HepG2 (cell line): ENCODE measurements around the gene CKAP2L. TPM values are rescaled to one million over a fixed set of nuclear protein-coding genes. Genes with fewer than 3 reads are reported as not detected.

Experiments
- IRF2 ChIP-seq: IDR thresholded peaks from 2 replicates; pipeline ENCODE4 v1.6.1; 2018; ENCODE audit warnings: missing genetic modification reagents, missing compliant biosample characterization
- KAT7 ChIP-seq: IDR thresholded peaks from 2 replicates; pipeline ENCODE4 v1.6.1; 2018; ENCODE audit warnings: borderline replicate concordance, missing compliant biosample characterization
- NBN ChIP-seq: fragments of 450-650 bp; conservative IDR thresholded peaks from 2 replicates; pipeline ENCODE4 v1.6.1; 2017
- ONECUT2 ChIP-seq: sonication (generic); formaldehyde crosslinking; IDR thresholded peaks from 2 replicates; pipeline ENCODE4 v1.4.0; 2020; ENCODE audit warnings: missing genetic modification reagents
- RXRA ChIP-seq: sonication (generic); formaldehyde crosslinking; IDR thresholded peaks from 2 replicates; pipeline ENCODE4 v1.5.1; 2020; ENCODE audit warnings: missing genetic modification reagents
- TARDBP ChIP-seq: sonication (generic); formaldehyde crosslinking; IDR thresholded peaks from 2 replicates; pipeline ENCODE4 v1.8.0; 2022; ENCODE audit warnings: mild to moderate bottlenecking, missing genetic modification reagents
- ZNF230 ChIP-seq: sonication (generic); formaldehyde crosslinking; IDR thresholded peaks from 2 replicates; pipeline ENCODE4 v1.4.0; 2020; ENCODE audit warnings: mild to moderate bottlenecking, missing genetic modification reagents
- ZNF34 ChIP-seq: sonication (generic); formaldehyde crosslinking; IDR thresholded peaks from 2 replicates; pipeline ENCODE4 v1.4.0; 2020; ENCODE audit warnings: mild to moderate bottlenecking, missing genetic modification reagents, borderline replicate concordance
- polyA plus RNA-seq, 8 experiments: library from polyadenylated mRNA; depleted of rRNA in 3 of 8; stranded (reverse) in 7 of 8; unstranded in 1 of 8; fragments of >200 nt; fragmentation: Illumina TruSeq in 4 of 8; extraction: Trizol in 4 of 8; gene quantifications; 2 replicates each; pipeline versions ENCODE4 v1.2.1 to v1.2.3, GENCODE V29; 2011 to 2016; ENCODE audit warnings: low read depth in 4 of 8, missing spikeins in 1 of 8, mixed read lengths in 1 of 8; ENCODE audit not compliant: insufficient read depth in 1 of 8
- total RNA-seq, 5 experiments: library from RNA; depleted of rRNA; stranded (reverse); fragments of >200 nt; fragmentation: Illumina TruSeq; extraction: Trizol; gene quantifications; 2 replicates each; pipeline ENCODE4 v1.2.3, GENCODE V29; 2016; ENCODE audit warnings: low read depth in 1 of 5
- TF ChIP-seq, protein P1 (sequence below): sonication (generic); formaldehyde crosslinking; IDR thresholded peaks from 2 replicates; pipeline ENCODE4 v1.9.0; 2021; ENCODE audit warnings: missing genetic modification reagents, borderline replicate concordance
- TF ChIP-seq, protein P2 (sequence below): fragments of 450-650 bp; IDR thresholded peaks from 2 replicates; pipeline ENCODE4 v1.6.1; 2017
- TF ChIP-seq, protein P3 (sequence below): sonication (generic); formaldehyde crosslinking; IDR thresholded peaks from one replicate; pipeline ENCODE4 v1.5.1; 2020; ENCODE audit warnings: mild to moderate bottlenecking, missing genetic modification reagents; ENCODE audit errors: not compliant biosample characterization
- TF ChIP-seq, protein P4 (sequence below), 2 experiments: sonication (generic) in 1 of 2; formaldehyde crosslinking in 1 of 2; IDR thresholded peaks; 2 replicates each; pipeline versions ENCODE4 v1.4.0 to v1.6.1; 2018 to 2020; ENCODE audit warnings: missing genetic modification reagents in 2 of 2, borderline replicate concordance in 1 of 2, low read depth in 1 of 2, mild to moderate bottlenecking in 1 of 2, missing biosample characterization in 1 of 2

Gene CKAP2L
- total and polyA plus RNA-seq, 2 of the 13 experiments (the other 11 are each of a cell fraction or from before 2014, with no cell fraction given), result 7.1 to 9.5 TPM

DNA sequence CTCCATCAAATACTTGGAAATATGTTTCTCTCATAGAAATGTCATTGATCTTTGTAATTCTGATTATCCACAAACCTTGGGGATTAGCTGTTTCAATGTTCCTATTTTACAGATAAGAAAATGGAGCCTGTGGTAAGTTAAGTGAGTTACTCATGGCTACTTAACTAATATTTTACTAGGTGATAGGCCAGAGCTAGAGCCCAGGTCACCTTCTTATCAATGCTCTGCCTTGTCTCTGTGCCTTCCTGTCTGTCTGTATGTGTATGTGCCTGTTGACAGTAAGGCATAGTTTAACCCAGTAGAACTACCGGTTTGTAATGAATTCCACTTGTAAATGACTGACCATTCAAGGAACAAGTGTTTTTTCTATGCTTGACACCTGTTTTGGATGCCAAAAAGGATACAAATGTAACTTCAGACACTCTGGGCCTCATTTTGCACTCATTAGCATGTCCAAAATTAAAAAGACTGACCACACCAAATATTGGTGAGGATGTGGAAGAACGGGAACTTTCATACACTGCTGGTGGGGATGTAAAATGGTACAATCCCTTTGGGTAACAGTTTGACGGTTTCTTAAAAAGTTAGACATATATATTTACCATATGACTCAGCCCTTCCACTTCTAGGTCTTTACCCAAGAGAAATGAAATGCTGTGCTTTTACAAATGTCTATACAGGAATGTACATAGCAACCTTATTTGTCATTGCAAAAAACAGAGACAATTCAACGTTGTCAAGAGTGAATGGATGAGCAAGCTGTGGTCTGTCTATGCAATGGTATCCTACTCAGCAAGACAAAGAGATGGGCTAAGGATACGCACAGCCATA lies 39.5 kb upstream of the CKAP2L start (continued):
- TF ChIP-seq, protein P1, sequence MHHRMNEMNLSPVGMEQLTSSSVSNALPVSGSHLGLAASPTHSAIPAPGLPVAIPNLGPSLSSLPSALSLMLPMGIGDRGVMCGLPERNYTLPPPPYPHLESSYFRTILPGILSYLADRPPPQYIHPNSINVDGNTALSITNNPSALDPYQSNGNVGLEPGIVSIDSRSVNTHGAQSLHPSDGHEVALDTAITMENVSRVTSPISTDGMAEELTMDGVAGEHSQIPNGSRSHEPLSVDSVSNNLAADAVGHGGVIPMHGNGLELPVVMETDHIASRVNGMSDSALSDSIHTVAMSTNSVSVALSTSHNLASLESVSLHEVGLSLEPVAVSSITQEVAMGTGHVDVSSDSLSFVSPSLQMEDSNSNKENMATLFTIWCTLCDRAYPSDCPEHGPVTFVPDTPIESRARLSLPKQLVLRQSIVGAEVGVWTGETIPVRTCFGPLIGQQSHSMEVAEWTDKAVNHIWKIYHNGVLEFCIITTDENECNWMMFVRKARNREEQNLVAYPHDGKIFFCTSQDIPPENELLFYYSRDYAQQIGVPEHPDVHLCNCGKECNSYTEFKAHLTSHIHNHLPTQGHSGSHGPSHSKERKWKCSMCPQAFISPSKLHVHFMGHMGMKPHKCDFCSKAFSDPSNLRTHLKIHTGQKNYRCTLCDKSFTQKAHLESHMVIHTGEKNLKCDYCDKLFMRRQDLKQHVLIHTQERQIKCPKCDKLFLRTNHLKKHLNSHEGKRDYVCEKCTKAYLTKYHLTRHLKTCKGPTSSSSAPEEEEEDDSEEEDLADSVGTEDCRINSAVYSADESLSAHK (CRISPR knock-in tag), result no peak
- TF ChIP-seq RXRA (CRISPR knock-in tag) (peak; percentile 72; the same call in 1 of the 2 replicates), NBN (no peak), IRF2 (CRISPR knock-in tag) (no peak), TARDBP (CRISPR knock-in tag) (peak; percentile 56; the same call in 1 of the 2 replicates), ZNF230 (CRISPR knock-in tag) (no peak), ONECUT2 (CRISPR knock-in tag) (no peak), KAT7 (no peak), ZNF34 (CRISPR knock-in tag) (no peak)
- TF ChIP-seq, protein P2, sequence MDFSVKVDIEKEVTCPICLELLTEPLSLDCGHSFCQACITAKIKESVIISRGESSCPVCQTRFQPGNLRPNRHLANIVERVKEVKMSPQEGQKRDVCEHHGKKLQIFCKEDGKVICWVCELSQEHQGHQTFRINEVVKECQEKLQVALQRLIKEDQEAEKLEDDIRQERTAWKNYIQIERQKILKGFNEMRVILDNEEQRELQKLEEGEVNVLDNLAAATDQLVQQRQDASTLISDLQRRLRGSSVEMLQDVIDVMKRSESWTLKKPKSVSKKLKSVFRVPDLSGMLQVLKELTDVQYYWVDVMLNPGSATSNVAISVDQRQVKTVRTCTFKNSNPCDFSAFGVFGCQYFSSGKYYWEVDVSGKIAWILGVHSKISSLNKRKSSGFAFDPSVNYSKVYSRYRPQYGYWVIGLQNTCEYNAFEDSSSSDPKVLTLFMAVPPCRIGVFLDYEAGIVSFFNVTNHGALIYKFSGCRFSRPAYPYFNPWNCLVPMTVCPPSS, result no peak
- TF ChIP-seq, protein P3, sequence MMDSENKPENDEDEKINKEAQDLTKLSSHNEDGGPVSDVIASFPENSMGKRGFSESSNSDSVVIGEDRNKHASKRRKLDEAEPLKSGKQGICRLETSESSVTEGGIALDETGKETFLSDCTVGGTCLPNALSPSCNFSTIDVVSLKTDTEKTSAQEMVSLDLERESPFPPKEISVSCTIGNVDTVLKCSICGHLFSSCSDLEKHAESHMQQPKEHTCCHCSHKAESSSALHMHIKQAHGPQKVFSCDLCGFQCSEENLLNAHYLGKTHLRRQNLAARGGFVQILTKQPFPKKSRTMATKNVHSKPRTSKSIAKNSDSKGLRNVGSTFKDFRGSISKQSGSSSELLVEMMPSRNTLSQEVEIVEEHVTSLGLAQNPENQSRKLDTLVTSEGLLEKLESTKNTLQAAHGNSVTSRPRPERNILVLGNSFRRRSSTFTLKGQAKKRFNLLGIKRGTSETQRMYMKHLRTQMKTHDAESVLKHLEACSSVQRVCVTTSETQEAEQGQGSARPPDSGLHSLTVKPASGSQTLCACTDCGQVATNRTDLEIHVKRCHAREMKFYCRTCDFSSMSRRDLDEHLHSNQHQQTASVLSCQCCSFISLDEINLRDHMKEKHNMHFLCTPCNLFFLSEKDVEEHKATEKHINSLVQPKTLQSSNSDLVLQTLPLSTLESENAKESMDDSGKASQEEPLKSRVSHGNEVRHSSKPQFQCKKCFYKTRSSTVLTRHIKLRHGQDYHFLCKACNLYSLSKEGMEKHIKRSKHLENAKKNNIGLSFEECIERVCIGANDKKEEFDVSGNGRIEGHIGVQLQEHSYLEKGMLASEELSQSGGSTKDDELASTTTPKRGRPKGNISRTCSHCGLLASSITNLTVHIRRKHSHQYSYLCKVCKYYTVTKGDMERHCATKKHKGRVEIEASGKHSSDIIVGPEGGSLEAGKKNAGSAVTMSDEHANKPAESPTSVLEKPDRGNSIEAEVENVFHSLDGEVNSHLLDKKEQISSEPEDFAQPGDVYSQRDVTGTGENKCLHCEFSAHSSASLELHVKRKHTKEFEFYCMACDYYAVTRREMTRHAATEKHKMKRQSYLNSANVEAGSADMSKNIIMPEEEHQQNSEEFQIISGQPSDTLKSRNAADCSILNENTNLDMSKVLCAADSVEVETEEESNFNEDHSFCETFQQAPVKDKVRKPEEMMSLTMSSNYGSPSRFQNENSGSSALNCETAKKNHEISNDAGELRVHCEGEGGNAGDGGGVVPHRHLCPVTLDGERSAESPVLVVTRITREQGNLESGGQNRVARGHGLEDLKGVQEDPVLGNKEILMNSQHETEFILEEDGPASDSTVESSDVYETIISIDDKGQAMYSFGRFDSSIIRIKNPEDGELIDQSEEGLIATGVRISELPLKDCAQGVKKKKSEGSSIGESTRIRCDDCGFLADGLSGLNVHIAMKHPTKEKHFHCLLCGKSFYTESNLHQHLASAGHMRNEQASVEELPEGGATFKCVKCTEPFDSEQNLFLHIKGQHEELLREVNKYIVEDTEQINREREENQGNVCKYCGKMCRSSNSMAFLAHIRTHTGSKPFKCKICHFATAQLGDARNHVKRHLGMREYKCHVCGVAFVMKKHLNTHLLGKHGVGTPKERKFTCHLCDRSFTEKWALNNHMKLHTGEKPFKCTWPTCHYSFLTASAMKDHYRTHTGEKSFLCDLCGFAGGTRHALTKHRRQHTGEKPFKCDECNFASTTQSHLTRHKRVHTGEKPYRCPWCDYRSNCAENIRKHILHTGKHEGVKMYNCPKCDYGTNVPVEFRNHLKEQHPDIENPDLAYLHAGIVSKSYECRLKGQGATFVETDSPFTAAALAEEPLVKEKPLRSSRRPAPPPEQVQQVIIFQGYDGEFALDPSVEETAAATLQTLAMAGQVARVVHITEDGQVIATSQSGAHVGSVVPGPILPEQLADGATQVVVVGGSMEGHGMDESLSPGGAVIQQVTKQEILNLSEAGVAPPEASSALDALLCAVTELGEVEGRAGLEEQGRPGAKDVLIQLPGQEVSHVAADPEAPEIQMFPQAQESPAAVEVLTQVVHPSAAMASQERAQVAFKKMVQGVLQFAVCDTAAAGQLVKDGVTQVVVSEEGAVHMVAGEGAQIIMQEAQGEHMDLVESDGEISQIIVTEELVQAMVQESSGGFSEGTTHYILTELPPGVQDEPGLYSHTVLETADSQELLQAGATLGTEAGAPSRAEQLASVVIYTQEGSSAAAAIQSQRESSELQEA (CRISPR knock-in tag), result no peak
- TF ChIP-seq, protein P4, sequence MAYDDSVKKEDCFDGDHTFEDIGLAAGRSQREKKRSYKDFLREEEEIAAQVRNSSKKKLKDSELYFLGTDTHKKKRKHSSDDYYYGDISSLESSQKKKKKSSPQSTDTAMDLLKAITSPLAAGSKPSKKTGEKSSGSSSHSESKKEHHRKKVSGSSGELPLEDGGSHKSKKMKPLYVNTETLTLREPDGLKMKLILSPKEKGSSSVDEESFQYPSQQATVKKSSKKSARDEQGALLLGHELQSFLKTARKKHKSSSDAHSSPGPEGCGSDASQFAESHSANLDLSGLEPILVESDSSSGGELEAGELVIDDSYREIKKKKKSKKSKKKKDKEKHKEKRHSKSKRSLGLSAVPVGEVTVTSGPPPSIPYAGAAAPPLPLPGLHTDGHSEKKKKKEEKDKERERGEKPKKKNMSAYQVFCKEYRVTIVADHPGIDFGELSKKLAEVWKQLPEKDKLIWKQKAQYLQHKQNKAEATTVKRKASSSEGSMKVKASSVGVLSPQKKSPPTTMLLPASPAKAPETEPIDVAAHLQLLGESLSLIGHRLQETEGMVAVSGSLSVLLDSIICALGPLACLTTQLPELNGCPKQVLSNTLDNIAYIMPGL (CRISPR knock-in tag; IDR thresholded peaks at IDR 0.05; ENCODE audit: borderline replicate concordance in 1 of 2, low read depth in 1 of 2), result no peak
